Endodermal cell (in vitro differentiated cells): ENCODE data around the gene SLMAP. TPM values are rescaled to one million over a fixed set of nuclear protein-coding genes. Genes with fewer than 3 reads are reported as not detected.

Source experiments
- DNase-seq: peaks from one replicate; pipeline ENCODE4 v3.0.0-alpha.2; 2017
- H3K27ac ChIP-seq: 2 replicates; pipeline ENCODE4 v1.5.1; 2013; ENCODE audit warnings: mild to moderate bottlenecking, low read depth, low read length, moderate library complexity
- H3K27me3 ChIP-seq: 2 replicates; pipeline ENCODE4 v1.6.1; 2013; ENCODE audit warnings: mild to moderate bottlenecking, low read length, moderate library complexity; ENCODE audit not compliant: insufficient read depth, control insufficient read depth, poor library complexity, severe bottlenecking
- H3K36me3 ChIP-seq: 2 replicates; pipeline ENCODE4 v1.7.0; 2013; ENCODE audit warnings: mild to moderate bottlenecking, low read length, moderate library complexity; ENCODE audit not compliant: control insufficient read depth, insufficient read depth
- H3K4me1 ChIP-seq: one replicate; pipeline ENCODE4 v1.7.0; 2013; ENCODE audit warnings: low read length; ENCODE audit not compliant: control insufficient read depth, insufficient read depth
- H3K4me3 ChIP-seq: 2 replicates; pipeline ENCODE4 v1.5.1; 2013; ENCODE audit warnings: mild to moderate bottlenecking, low read length, moderate library complexity
- H3K9ac ChIP-seq: 2 replicates; pipeline ENCODE4 v1.6.1; 2013; ENCODE audit warnings: mild to moderate bottlenecking, low read length, moderate library complexity; ENCODE audit not compliant: poor library complexity, severe bottlenecking; ENCODE audit errors: extremely low read depth
- H3K9me3 ChIP-seq: 2 replicates; pipeline ENCODE4 v1.6.1; 2013; ENCODE audit warnings: mild to moderate bottlenecking, low read length, moderate library complexity; ENCODE audit not compliant: control insufficient read depth
- H3K27ac Mint-ChIP-seq: 2 replicates; pipeline ENCODE4 v1.8.0; 2020; ENCODE audit warnings: mixed read lengths
- H3K27me3 Mint-ChIP-seq: 2 replicates; pipeline ENCODE4 v1.8.0; 2021; ENCODE audit warnings: mild to moderate bottlenecking, mixed read lengths; ENCODE audit not compliant: insufficient read depth
- H3K36me3 Mint-ChIP-seq: 2 replicates; pipeline ENCODE4 v1.8.0; 2020; ENCODE audit warnings: low read depth, mixed read lengths
- H3K4me1 Mint-ChIP-seq: 2 replicates; pipeline ENCODE4 v1.8.0; 2020; ENCODE audit warnings: mixed read lengths
- H3K4me3 Mint-ChIP-seq: 2 replicates; pipeline ENCODE4 v1.8.0; 2020; ENCODE audit warnings: mild to moderate bottlenecking, moderate library complexity, mixed read lengths
- H3K9me3 Mint-ChIP-seq: 2 replicates; pipeline ENCODE4 v1.8.0; 2020; ENCODE audit warnings: mild to moderate bottlenecking, mixed read lengths
- CTCF ChIP-seq: fragments of 200-600 bp; sonication (generic); conservative IDR thresholded peaks from 2 replicates; pipeline ENCODE4 v1.5.0; 2021; ENCODE audit warnings: antibody characterized with exemption, mild to moderate bottlenecking
- WGBS, 2 experiments: methylation state at CpG; one replicate each; pipeline versions ENCODE4 v1.1.5 to v1.1.7; 2013; ENCODE audit warnings: missing lambda C conversion rate in 2 of 2, mixed read lengths in 1 of 2; ENCODE audit not compliant: insufficient coverage in 1 of 2, insufficient read length in 1 of 2; 5-methylcytosine and 5-hydroxymethylcytosine counted together
- total RNA-seq, 2 donors: library from RNA; stranded (reverse); fragmentation: NEBNext Ultra II Directional in 1 of 2; extraction: Animal tissue kit (Norgen Biotek cat#: 25700) in 1 of 2; gene quantifications; 2 replicates in 1 of 2; 3 replicates in 1 of 2; pipeline ENCODE4 v1.2.1, GENCODE V29; 2021

The SLMAP gene
- total RNA-seq, 2 donors from 2014 or later = 64.8 to 65.7 TPM

- no peak for TF ChIP-seq CTCF
- Mint-ChIP-seq H3K27ac (no peak overlapping the region), H3K4me1 (peaks cover 15% of the 10 kb centered on the region), H3K36me3 (no peaks in the 10 kb centered on the region), H3K4me3 (no peak overlapping the region), H3K27me3 (no peaks in the 10 kb centered on the region), H3K9me3 (no peaks in the 10 kb centered on the region)
- H3K9me3 ChIP-seq = no peaks in the 10 kb centered on the region
- no peak overlapping the region for H3K9ac ChIP-seq
- H3K36me3 ChIP-seq = no peaks in the 10 kb centered on the region
- peaks cover 4% of the 10 kb centered on the region for H3K4me1 ChIP-seq
- no peak overlapping the region for H3K4me3 ChIP-seq
- H3K27ac ChIP-seq = no peak overlapping the region
- 92 to 93% methylated on average over 4 to 5 of the region's 5 CpGs for WGBS, 2 experiments
- DNase-seq = no peak
- no peaks in the 10 kb centered on the region for H3K27me3 ChIP-seq
Measured at GRCh38 chr3:57738391-57738790, 17.7 kb upstream of the SLMAP start.

GRCh38 chr3:57740027-57740426, 16.1 kb upstream of the SLMAP start:
- no peaks in the 10 kb centered on the region for H3K36me3 Mint-ChIP-seq
- H3K4me1 Mint-ChIP-seq = peaks cover 10% of the 10 kb centered on the region
- no peaks in the 10 kb centered on the region for H3K36me3 ChIP-seq
- no peak overlapping the region for H3K9ac ChIP-seq
- H3K27me3 ChIP-seq = no peaks in the 10 kb centered on the region
- no peak overlapping the region for H3K27ac Mint-ChIP-seq
- TF ChIP-seq CTCF = no peak
- no peaks in the 10 kb centered on the region for H3K27me3 Mint-ChIP-seq
- no peak overlapping the region for H3K4me3 ChIP-seq
- H3K4me3 Mint-ChIP-seq = no peak overlapping the region
- DNase-seq = no peak
- peaks cover 4% of the 10 kb centered on the region for H3K4me1 ChIP-seq
- no peaks in the 10 kb centered on the region for H3K9me3 ChIP-seq
- WGBS, 2 experiments = 98% methylated on average over 5 of the region's 5 CpGs; no CpG with 5 or more reads in 1 of the 2 experiments
- no peak overlapping the region for H3K27ac ChIP-seq
- no peaks in the 10 kb centered on the region for H3K9me3 Mint-ChIP-seq

GRCh38 chr3:57743496-57743895, 12.6 kb upstream of the SLMAP start:
- H3K4me1 Mint-ChIP-seq = peaks cover 10% of the 10 kb centered on the region
- DNase-seq = no peak
- Histone ChIP-seq H3K4me1 (peaks cover 4% of the 10 kb centered on the region), H3K27me3 (no peaks in the 10 kb centered on the region), H3K4me3 (no peak overlapping the region), H3K36me3 (no peaks in the 10 kb centered on the region), H3K9me3 (no peaks in the 10 kb centered on the region), H3K27ac (no peak overlapping the region), H3K9ac (no peak overlapping the region)
- peaks cover 6% of the 10 kb centered on the region for H3K9me3 Mint-ChIP-seq
- H3K27me3 Mint-ChIP-seq = no peaks in the 10 kb centered on the region
- H3K4me3 Mint-ChIP-seq = no peak overlapping the region
- no peak overlapping the region for H3K27ac Mint-ChIP-seq
- H3K36me3 Mint-ChIP-seq = no peaks in the 10 kb centered on the region
- 95% methylated on average over 1 of the region's 1 CpG; no CpG with 5 or more reads in 1 of the 2 experiments for WGBS, 2 experiments
- no peak for TF ChIP-seq CTCF
